Measurements from ENCODE around the gene RNF208. TPM values are rescaled to one million over a fixed set of nuclear protein-coding genes. Genes with fewer than 3 reads are reported as not detected.

Gene RNF208
- total and polyA plus RNA-seq, 2 of the 4 experiments (the other 2 are of a cell fraction): 1.2 TPM; not detected in 1

DNA sequence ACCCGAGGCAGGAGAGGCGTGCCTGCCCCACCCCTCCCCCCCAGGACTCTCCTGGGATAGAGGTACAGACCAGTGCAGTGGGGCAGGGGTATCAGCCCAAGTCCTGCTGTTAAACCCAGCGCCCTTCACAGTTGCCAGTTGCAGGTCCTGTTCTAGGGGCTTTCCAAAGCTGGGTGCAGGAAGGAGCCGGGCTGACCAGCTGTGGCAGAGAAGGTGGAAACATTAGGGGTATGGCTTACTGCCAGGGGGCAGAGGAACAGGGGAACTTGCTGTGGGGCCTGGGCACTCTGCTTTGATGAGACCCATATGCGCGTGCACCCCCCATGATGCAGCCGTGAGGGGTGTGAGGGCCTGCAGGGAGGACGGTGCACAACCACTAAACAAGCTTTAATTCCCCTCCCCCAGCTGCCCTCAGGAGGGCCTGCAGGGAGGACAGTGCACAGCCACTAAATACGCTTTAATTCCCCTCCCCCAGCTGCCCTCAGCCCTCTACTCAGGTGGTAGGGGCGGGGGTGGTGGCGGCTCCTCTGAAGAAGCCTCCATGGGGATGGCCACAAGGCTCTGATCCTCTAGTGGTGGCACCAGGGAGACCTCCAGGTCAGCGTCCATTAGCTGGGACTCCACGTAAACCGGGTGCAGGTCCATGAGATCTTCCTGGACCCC lies 51.4 kb downstream of the RNF208 start:
- no peak overlapping the region for H2BK120ac ChIP-seq (ENCODE audit: low read depth, low read length)
- no peak overlapping the region for H3K27ac ChIP-seq (ENCODE audit: insufficient read depth, low read length)
- no peak overlapping the region for H2BK20ac ChIP-seq (ENCODE audit: low read depth, low read length)
- no peak overlapping the region for H4K91ac ChIP-seq (ENCODE audit: insufficient read depth, low read depth, low read length)
- no peak overlapping the region for H4K5ac ChIP-seq (ENCODE audit: low read depth, low read length)
- no peak overlapping the region for H2AK9ac ChIP-seq (replicated peaks; ENCODE audit: low read depth, low read length, poor library complexity)
- H3K4me3 ChIP-seq (ENCODE audit: insufficient read depth, low read depth, low read length): no peak overlapping the region
- dilution Hi-C loops (cut with HindIII; ENCODE audit: low sequenced_read_pairs, unreplicated experiment) (no loop called here), intact Hi-C loops (cut with micrococcal nuclease) (no loop called here), in situ Hi-C loops (cut with MboI; ENCODE audit: low sequenced_read_pairs) (no loop called here)
- H3K9me3 ChIP-seq (ENCODE audit: control insufficient read depth, insufficient read depth, low read length): no peaks in the 10 kb centered on the region
- H3K27me3 ChIP-seq (ENCODE audit: control insufficient read depth, insufficient read depth, low read length): peaks cover 63% of the 10 kb centered on the region
- no peaks in the 10 kb centered on the region for H3K79me1 ChIP-seq (ENCODE audit: low read depth in 1 of 2, low read length in 2 of 2)
- DNase-seq (no peak), ATAC-seq (ENCODE audit: low read depth) (no peak)
- H3K9ac ChIP-seq (ENCODE audit: low read depth, low read length): no peak overlapping the region
- no peak overlapping the region for H3K14ac ChIP-seq (replicated peaks; ENCODE audit: low read depth, low read length)
- no peaks in the 10 kb centered on the region for H3K36me3 ChIP-seq (ENCODE audit: control insufficient read depth, insufficient read depth, low read length)
- no peak overlapping the region for H3K23ac ChIP-seq (ENCODE audit: low read depth, low read length)
- H2BK5ac ChIP-seq (ENCODE audit: low read depth, low read length, poor library complexity, severe bottlenecking): no peak overlapping the region
- H3K4me1 ChIP-seq (ENCODE audit: control insufficient read depth, insufficient read depth, low read length): peaks cover 4% of the 10 kb centered on the region; the same call in 1 of the 2 replicates
- no peak overlapping the region for H3K4ac ChIP-seq (ENCODE audit: low read depth, low read length)
- no peak overlapping the region for H2AK5ac ChIP-seq (ENCODE audit: low read depth, low read length)
- H3K56ac ChIP-seq (ENCODE audit: extremely low read depth, insufficient read depth, low read length): no peak overlapping the region
- 17% methylated on average over 1 of the region's 14 CpGs; no CpG with 5 or more reads in 1 of the 2 experiments for WGBS, 2 experiments (ENCODE audit: extremely low coverage in 2 of 2, insufficient read length in 1 of 2)
- H3K4me2 ChIP-seq (ENCODE audit: low read depth, low read length): no peak overlapping the region
- ChIA-PET POLR2A (ENCODE audit: unreplicated experiment) (no interaction called here), CTCF (no interaction called here)
- no TSS peak for BruUV-seq (replicated peaks)
- TF ChIP-seq CHD1 (IDR thresholded peaks at IDR 0.05; ENCODE audit: low read depth, low read length) (no peak), ELK1 (IDR thresholded peaks at IDR 0.05; ENCODE audit: borderline replicate concordance, low read depth, low read length) (no peak), CTCF (conservative IDR thresholded peaks at IDR 0.05; ENCODE audit: low read depth, low read length) (no peak), FOS (IDR thresholded peaks at IDR 0.05; ENCODE audit: low read depth, low read length) (no peak), BHLHE40 (IDR thresholded peaks at IDR 0.05; ENCODE audit: low read depth, low read length) (no peak), RAD21 (IDR thresholded peaks at IDR 0.05; ENCODE audit: low read length) (no peak), MAFK (IDR thresholded peaks at IDR 0.05; ENCODE audit: low read depth, low read length) (no peak), MAZ (IDR thresholded peaks at IDR 0.05; ENCODE audit: borderline replicate concordance, low read depth, low read length) (no peak), RFX5 (IDR thresholded peaks at IDR 0.05; ENCODE audit: low read depth, low read length) (no peak), CEBPB (IDR thresholded peaks at IDR 0.05; ENCODE audit: low read depth, low read length) (no peak), POLR2A (IDR thresholded peaks at IDR 0.05; ENCODE audit: low read depth, low read length) (no peak), RCOR1 (IDR thresholded peaks at IDR 0.05; ENCODE audit: insufficient replicate concordance, low read length) (no peak), SMC3 (IDR thresholded peaks at IDR 0.05; ENCODE audit: low read depth, low read length) (no peak)
- TF ChIP-seq, protein P1, sequence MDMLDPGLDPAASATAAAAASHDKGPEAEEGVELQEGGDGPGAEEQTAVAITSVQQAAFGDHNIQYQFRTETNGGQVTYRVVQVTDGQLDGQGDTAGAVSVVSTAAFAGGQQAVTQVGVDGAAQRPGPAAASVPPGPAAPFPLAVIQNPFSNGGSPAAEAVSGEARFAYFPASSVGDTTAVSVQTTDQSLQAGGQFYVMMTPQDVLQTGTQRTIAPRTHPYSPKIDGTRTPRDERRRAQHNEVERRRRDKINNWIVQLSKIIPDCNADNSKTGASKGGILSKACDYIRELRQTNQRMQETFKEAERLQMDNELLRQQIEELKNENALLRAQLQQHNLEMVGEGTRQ (IDR thresholded peaks at IDR 0.05; ENCODE audit: low read depth, low read length): no peak
- no peak overlapping the region for H4K8ac ChIP-seq (ENCODE audit: low read depth in 2 of 2, low read length in 2 of 2)
- H3K18ac ChIP-seq (ENCODE audit: low read depth, low read length): no peak overlapping the region
- no peaks in the 10 kb centered on the region for H3K9me1 ChIP-seq (ENCODE audit: insufficient read depth, low read length)
- no peak overlapping the region for H2AFZ ChIP-seq (replicated peaks; ENCODE audit: low read length, poor library complexity)
- H2BK15ac ChIP-seq (ENCODE audit: low read depth, low read length): no peak overlapping the region
- no peaks in the 10 kb centered on the region for H4K20me1 ChIP-seq (ENCODE audit: insufficient read depth, low read length)
